ENCODE data around the gene MADD.

The MADD gene

DNA sequence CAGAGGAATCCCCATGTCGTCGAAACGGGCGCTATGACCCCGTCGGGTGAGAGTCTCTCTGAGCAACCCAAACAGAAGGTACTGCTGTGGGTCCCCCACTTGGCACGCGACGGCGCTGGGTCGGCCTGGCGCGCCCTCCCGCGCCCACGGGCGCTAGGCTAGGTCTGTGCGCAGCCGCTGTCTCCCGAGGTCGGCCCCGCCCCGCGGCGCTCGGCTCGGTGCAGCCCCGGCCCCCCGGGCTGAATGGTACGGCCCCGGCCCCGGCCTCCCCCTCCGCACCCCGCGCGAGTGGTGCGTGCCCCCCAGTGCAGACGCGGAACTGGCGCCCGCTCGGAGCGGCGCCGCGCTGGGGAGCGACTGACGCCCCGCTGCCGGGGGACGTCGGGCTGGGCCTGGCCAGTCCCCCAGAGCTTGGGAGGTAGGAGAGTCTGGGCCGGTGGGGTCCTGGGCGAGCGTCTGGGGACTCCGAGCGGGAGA, at the start of gene MADD:
TSS of gene MADD (plus strand) at position 305 of the 477 bp plus-strand sequence.
- DNase-seq (ENCODE audit: low spot score), result peak; percentile 79

DNA sequence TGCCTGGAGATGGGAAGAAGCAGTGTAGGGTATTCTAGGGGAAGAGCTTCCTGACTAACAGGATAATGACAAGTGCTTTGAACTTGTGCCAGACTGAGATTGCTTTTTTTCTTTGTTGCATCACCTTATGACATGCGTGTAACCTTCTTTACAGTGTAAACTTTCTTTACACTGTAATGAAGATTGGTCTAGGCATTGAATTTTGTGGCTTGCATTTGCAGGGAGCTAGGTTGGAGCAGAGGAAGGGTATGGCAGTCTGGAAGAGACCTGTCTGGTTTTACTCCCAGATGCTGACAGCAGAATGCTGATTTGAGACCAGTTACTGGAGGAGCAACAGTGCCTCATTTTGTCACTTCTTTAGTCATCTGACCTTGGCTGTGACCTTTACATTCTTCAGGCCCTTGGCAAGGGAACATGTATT, 49.5 kb upstream of the MADD start:
- DNase-seq (ENCODE audit: low spot score), result no peak

DNA sequence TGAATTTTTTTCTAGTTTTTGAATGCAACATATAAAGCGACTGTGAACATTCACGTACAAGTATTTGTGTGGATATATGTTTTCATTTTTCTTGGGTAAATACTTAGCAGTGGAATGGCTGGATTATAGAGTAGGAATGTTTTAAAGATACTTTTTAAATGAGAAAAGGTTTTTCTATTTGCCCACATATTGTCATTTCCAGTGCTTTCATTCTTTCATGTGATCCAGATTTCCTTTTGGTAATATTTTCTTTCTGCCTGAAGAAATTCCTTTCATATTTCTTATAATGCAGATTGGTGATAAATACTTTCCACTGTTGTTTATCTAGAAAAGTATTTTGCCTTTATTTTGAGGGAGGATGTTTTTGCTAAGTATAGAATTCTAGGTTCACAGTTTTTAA, 47.2 kb upstream of the MADD start:
- DNase-seq (ENCODE audit: low spot score), result no peak

DNA sequence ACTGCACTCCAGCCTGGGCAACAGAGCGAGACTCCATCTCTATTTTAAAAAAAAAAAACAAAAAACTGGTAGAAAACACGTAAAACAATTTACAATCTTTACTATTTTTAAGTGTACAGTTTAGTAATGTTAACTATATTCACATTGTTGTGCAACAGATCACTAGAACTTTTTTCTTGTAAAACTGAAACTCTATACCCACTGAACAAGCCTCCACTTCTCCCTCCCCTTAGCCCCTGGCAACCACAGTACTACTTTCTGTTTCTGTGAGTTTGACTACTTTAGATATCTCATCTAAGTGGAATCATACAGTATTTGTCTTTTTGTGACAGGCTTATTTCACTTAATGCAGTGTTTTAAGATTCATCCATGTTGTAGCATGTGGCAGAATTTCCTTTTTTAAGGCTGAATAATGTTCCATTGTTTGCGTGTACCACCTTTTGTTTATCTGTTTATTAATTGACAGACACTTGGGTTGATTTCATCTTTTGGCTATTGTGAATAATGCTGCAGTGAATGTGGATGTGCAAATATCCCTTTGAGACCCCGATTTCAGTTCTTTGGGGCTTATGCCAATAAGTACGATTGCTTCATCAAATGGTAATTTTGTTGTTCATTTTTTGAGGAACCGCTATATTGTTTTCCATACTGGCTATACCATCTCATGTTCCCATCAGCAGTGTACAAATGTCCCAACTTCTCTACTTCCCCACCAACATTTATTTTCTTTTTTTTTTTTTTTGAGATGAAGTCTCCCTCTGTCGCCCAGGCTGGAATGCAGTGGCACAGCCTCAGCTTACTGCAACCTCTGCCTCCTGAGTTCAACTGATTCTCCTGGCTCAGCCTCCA, 44.2 kb upstream of the MADD start:
- no peak for DNase-seq (ENCODE audit: low spot score)

DNA sequence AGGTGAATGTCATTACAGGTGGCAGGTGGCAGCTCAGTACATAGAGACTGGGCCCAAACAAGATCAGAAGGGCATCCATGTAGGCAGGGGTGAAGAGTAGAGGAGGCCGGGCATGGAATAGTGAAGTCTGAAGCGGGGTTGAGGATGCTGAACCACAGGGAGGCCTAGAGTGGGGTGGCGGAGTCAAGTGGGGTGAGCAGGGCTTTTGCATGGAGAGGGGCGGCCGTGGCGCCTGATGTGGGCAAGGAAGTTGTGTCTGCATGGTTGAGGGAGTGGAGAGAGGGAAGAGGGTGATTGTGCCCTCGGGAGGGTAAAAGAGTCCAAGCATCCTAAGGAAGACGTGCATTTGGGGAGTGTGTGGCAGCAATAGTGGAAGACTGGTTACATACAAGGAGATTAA, 40.8 kb upstream of the MADD start:
- DNase-seq (ENCODE audit: low spot score), result no peak

DNA sequence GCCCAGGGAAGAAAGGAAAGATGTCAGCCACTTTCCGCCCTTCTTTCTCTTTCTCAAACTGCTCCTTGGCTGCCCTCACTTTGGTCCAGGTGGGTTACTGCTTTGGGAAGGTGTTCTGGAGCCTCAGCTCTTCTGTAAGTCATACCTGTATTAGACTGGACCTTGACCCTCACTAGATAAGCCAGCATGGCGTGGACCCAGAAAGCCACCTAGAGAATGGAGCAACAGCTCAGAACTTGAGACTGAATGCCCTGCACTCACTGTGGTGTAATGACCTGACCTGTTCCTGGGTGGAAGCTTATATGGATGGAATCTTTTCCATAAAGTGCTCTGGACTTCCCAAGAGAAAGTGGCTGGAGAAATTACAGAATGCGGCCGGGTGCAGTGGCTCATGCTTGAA, 36.9 kb upstream of the MADD start:
- DNase-seq (ENCODE audit: low spot score), result no peak

DNA sequence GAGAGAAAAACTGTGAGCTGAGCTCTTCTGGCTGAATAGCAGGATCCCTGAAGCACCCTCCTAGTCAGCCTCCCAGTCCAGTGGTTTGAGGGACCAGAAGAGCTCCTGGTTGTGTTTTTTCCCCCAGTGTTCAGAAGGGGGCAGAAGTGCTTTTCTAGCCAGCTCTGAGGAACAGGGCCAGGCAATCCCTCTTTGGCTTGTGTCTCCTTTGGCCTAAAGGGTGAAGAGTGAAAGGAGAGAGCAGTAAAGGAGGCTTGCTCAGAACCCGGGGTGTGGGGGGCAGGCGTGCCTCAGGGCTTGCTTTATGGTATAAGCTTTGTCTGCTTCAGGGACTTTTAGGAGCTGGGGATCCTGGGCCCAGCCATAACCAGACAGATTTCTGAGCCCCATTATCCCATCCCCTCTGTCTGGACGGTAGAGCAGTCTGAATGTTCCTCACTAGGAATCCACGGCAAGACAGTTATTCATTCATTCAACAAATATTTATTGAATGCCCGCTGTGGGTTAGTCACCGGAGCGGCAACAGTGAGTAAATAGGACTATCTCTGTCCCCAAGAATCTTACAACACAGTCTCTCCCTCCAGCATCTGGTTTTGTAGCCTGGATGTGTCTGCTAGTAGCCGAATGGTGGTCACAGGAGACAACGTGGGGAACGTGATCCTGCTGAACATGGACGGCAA, 35.8 kb upstream of the MADD start:
- DNase-seq (ENCODE audit: low spot score), result no peak

DNA sequence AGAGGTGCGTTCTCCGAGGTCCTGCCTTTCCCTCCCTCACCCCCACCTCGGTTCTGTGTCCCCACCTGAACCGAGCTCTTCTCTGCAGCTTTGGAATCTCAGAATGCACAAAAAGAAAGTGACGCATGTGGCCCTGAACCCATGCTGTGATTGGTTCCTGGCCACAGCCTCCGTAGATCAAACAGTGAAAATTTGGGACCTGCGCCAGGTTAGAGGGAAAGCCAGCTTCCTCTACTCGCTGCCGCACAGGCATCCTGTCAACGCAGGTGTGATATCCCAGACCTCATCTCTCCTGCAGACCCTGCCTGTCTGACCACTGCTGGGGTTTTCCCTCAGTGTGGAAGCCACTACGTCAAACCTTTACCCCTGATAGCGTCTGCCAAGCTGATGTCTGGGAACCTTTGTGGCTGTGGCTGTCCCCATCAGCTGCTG, 35.2 kb upstream of the MADD start:
- no peak for DNase-seq (ENCODE audit: low spot score)

DNA sequence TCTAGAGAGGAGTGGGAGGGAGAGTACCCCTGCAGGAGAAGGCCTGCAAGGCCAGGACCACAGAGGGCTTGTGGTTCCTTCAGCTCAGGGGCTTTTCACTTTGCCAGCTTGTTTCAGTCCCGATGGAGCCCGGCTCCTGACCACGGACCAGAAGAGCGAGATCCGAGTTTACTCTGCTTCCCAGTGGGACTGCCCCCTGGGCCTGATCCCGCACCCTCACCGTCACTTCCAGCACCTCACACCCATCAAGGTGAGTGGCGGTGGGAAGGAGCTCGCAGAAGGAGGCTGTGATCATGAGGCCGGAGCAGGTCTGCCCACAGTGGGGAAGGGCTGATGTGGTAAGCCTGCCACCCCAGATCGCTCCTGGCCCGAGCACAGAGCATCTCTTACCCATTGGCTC, 34.8 kb upstream of the MADD start:
- DNase-seq (ENCODE audit: low spot score), result no peak

DNA sequence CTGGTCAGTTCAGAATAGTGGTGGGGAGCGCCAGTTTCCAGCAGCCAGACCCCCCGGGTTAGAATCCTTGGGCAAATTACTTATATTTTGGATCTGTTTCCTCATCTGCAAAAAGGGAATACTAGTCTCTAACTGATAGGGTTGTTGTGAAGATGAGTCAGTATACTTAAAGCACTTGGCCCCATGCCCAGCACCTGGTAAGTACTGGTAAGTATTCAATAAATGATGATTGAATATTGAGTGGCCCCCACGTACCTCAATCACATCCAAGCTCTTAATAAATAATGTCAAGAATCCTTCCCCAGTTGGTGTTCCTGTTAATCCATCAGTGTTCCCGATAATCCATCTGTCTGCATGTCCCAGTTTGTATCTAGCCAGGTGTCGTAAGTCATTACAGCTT, 33.5 kb upstream of the MADD start:
- DNase-seq (ENCODE audit: low spot score), result peak; percentile 49

DNA sequence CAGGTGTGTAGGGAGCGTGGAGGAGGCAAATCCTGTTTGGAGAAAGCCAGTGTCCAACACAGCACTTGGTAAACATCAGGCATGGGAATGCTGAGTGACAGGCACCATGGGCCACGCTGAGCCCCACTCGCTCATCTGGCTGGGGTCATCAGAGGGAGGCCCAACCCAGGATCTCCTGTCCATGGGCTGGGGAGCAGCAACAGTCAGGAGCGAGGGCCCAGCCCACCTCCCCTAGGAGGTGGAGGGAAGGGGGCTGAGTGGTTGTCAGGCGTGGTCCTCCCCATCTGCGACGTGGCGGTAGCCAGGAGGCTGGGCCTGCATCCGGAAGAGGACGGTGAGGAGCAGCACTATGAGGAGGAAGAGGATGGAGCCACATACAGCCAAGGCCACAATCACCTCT, 30.1 kb upstream of the MADD start:
- no peak for DNase-seq (ENCODE audit: low spot score)

DNA sequence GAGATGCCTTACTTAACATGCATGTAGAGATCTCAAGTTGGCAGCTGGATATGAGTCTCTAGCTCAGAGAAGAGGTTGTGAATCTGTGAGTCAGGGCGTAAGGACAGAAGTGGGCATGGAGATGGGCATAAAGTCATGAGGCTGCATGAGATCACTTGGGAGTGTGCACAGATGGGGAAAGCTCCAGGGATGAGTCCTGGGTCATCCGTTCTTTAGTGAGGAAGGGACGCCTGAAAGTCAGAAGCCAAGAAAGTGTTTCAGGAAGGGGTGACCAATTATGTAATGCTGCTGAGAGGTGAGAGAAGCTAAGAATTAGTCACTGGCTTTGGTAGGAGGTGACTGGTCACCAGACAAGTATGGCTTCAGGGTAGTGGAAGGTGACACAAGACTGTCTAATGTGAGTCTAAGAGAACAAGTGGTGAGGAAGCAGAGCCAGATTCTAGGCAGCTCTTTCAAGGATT, 28.1 kb upstream of the MADD start:
- DNase-seq (ENCODE audit: low spot score), result no peak

DNA sequence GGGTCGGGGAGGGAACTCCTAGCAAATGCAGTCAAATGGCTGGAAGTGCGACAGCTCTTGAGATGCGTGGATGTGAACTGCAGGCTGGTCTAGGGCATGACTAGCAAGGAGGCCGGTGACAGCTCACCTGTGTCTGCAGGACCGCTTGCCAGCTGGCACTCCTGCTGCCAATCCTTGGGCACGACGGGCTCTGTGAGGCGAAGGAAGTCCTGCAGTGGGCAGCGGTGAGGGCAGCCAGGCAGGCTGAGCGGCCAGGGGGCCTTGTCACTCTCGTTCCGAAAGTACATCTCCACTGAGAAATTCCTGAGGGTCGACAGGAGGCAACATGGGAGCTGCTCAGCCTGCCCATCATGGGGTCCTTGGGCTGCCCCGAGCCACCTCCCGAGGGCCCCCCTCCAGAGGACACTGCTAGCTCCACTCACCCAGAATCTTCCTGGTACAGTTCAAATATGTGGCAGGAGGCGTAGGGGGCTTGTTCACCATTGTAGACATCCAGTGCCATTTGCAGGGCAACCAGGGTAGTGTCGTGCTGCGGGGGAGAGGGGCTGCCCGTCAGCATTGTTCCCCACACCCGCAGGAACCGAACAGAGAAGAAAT, 27.2 kb upstream of the MADD start:
- no peak for DNase-seq (ENCODE audit: low spot score)

DNA sequence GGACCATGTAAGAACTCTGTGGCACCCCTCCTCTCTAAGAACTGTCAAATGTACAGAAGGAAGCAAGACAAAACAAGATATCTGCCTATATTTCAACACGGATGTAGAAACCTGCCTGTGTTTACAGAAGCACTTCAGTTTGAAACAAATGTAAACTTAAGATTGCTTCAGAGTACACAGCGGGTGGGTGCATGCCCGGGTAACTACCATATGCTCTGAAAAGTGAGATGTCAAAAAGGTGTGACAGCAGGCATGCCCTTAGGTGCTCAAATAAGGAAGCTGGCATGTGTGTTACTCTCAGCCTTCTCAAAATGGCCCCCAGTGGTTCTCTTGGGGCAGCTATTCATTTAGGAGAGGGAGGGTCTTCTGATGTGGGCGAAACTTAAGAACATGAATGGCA, 26.5 kb upstream of the MADD start:
- no peak for DNase-seq (ENCODE audit: low spot score)

DNA sequence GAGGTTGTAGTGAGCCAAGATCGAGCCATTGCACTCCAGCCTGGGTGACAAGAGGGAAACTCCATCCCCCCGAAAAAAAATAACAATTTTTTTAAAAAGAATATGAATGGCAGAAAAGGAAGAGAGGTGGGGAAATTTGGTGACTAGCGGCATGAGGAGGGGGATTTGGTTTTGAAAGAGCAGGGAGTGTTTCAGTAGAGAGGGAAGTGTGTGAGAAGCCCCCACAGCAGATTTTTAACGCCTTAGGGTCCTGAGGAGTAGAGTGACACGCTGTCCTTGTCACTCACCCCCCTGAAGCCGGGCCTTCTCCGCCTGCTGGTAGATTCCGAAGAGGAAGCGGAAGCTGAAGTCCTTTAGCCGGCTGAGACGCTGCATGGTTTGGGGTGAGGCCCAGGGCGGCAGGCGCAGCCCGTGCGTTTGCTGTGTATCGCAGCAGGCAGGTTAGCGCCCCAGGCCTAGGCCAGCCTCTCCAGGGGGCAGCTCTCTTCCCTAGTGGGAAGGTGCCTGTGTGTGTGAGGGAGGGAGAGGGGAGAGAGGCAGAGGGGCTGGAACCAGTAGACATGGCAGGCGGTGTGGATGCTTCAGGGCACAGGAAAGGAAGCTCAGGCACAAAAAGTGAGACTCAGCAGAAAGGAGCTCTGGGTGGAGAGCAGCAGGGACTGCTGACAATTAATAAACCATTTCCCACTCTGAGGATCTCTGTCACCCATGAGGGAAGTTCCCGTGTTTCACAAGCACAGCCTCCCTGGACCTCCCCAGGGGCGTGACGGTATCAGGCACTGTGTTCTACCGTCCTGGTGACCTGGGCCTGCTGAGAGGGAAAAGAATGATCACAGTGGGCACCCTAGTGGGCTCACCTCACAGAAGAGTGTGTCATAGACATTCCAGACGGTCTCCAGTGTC, 25.2 kb upstream of the MADD start:
- DNase-seq (ENCODE audit: low spot score), result no peak

DNA sequence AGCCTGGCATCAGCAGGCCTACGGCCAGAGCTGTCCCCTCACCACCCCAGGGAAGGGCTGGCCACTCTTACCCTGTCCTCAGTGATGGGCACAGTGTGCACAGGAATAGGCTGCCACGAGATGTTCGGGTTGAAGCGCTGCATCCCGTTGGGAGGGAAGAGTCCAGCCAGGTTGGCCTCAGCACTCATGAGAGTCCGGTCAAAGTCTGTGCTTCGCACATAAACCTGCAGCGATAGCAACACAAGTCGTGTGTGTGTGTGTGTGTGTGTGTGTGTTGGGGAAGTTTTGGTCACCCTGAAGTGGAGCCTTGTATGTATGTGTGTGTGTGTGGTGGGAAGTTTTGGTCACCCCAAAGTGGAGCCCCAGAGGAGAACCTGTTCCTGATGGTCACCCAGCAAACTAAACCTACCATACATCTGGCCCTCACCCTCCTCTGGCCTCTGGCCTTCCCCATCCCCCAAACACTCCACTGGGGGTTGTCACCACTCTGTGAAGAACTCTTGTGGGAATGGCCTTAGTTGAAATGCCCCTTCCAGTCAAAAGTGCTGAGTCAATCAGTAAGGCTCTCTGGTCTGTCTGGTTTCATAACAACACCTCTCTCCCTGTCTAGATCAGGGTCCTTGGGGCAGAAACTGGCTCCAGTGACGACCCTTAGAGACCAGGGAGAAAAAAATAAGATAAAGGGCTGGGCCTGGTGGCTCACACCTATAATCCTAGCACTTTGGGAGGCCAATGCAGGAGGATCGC, 24.1 kb upstream of the MADD start:
- no peak for DNase-seq (ENCODE audit: low spot score)

DNA sequence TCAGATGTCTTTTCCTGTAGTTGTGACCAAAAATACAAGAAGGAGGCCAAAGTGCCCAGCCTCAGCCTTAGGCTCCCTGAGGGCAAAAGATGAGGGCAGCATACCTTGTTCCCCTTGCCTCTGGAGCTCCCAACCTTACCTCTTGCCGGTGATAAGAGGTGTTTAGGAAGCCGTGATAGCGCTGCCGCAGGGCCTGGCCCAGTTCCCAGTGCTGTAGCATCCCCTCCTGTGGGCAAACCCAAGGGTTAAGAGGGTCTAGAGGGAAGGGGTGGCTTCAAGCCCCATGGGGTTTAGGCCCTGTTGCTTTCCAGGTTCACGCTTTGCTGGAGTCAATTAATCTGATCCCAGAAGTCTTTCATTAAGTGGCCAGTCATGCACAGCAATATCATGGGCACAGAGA, 22.4 kb upstream of the MADD start:
- no peak for DNase-seq (ENCODE audit: low spot score)

DNA sequence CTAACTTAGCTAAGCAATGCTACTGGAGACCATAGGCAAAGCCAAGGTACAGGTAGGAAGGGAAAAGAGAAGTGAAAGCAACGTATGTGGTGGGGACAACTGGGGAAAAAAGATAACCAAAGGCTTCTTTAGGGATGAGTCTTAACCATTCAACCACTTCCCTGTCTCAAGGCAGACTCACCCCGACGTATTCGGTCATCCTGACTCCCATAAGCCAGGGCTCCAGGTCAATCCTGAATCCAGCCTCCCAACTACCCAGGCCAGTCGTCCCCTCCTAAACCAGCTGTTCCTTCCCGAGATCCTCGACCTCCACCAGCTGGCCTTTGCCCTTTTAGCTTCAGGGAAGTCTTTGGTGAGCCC, 21.6 kb upstream of the MADD start:
- DNase-seq (ENCODE audit: low spot score), result no peak

DNA sequence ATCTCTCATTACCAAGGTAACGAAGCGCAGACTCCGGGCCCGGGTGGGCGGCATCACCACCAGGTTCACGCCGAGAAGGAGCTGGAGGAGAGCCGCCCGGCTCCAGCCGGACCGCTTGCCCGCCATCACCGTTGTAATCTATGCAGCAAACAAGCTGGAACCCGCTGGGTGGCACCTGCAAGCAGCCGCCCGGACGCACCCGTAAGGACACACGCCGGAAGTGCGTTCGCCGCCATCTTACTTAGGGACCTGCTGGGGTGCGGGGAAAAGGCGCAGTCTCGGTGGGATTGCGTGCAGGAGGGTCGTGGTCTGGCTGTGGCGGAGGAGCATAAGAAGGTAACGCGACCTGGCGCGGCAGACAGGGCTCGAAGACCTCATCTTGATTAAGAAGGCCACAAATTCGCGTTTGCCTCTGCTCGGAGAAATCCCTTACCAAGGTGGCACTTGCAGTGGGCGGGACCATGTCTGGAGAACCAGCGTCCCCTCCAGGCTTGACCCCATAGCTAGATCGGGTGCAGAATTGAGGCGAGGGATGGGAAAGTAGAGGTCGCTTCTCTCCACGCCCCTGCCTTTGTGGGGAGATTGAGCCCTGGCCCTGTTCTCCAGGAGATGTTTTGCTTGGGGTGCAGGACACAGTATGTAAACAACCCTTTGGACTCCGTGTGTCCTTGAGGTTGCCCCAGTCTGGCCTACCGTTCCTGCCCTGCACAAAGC, 21.1 kb upstream of the MADD start, which contains the start of gene ACP2:
TSS of gene ACP2 (minus strand) at position 151 of the 714 bp plus-strand sequence. CDS start at position 126, 25 bp downstream.
- peak; percentile 92 for DNase-seq (ENCODE audit: low spot score)

DNA sequence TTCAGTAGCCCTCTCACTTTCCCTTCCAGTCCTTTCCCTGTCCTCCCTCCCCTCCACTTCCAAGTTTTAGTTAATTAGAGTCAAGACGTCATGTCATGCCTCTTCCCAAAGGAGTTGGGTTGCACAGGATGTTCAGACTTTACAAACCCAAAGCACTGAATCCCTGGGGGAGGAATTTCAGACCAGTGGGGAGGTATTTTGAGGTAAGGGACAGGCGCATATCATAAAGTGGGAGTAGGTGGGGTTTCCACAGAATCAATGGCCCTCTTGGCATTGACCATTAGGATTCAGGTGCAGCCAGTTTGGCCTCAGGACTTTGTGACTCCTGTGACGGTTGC, 20.6 kb upstream of the MADD start:
- DNase-seq (ENCODE audit: low spot score), result no peak

DNA sequence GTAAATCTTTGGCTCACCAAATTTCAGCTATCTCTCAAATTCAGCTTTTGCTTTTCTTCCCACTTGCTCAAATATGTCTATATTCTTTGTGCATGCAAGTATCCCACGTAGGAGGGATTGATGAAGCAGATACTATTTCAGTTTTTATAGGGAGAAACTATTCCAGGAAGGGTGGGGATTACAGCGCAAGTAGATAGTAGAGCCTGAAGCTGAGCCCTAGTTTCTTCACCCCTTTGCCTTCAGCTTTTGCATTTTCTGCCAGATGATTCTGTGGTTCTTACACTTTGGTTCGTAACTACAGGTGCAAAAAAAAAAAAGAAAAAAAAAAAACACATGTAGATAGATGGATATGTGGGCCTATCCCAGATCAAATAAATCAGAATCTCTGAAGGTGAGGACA, 18.2 kb upstream of the MADD start:
- DNase-seq (ENCODE audit: low spot score), result no peak

All from hematopoietic multipotent progenitor cell treated with erythropoietin and hydrocortisone succinate and interleukin-3 and kit ligand, for 17 days (in vitro differentiated cells).